Psoas muscle (tissue), 8 donors: ENCODE results near the gene NF1. TPM values are rescaled to one million over a fixed set of nuclear protein-coding genes. Genes with fewer than 3 reads are reported as not detected.

Experiments used
- ATAC-seq, 4 donors: fragments of 200-7000 bp; cut with Tn5 transposase; one replicate each; pipeline ENCODE4 v1.9.1; 2020; ENCODE audit warnings: moderate library complexity in 3 of 4, mild to moderate bottlenecking in 2 of 4
- DNase-seq, 2 donors: peaks; one replicate each; pipeline ENCODE4 v3.0.0-alpha.2; 2020
- H3K27ac ChIP-seq: fragments of 200-600 bp; one replicate; pipeline ENCODE4 v1.8.0; 2022
- H3K27me3 ChIP-seq, 3 donors: fragments of 200-600 bp in 1 of 3; one replicate each; pipeline versions ENCODE4 v1.6.1 to v1.8.0; 2013 to 2022; ENCODE audit warnings: low read length in 2 of 3, mild to moderate bottlenecking in 2 of 3, moderate library complexity in 1 of 3; ENCODE audit not compliant: insufficient read depth in 3 of 3
- H3K36me3 ChIP-seq, 2 donors: fragments of 200-600 bp in 1 of 2; one replicate each; pipeline versions ENCODE4 v1.6.1 to v1.8.0; 2013 to 2022; ENCODE audit warnings: low read depth in 1 of 2, mild to moderate bottlenecking in 1 of 2, moderate library complexity in 1 of 2; ENCODE audit not compliant: insufficient read depth in 1 of 2
- H3K4me1 ChIP-seq: fragments of 200-600 bp; one replicate; pipeline ENCODE4 v1.8.0; 2022
- H3K4me3 ChIP-seq: fragments of 200-600 bp; one replicate; pipeline ENCODE4 v1.8.0; 2022; ENCODE audit warnings: mild to moderate bottlenecking
- H3K9me3 ChIP-seq: fragments of 200-600 bp; one replicate; pipeline ENCODE4 v1.8.0; 2022
- WGBS, 3 donors: extraction: QIAGEN DNeasy Blood & Tissue Kit; methylation state at CpG; one replicate each; pipeline versions ENCODE4 v1.1.6 to v1.1.7; 2013; 5-methylcytosine and 5-hydroxymethylcytosine counted together
- intact Hi-C, 2 donors: fragments of 100-400 bp; cut with DNase I; formaldehyde crosslinking; loops; one replicate each; pipeline versions ENCODE4 v1.11.0 to v1.14.2; 2022
- polyA plus RNA-seq, 3 donors: library from polyadenylated mRNA; stranded (reverse); fragments of 200-250 nt; gene quantifications; one replicate each; pipeline ENCODE4 v1.2.3, GENCODE V29; 2013
- total RNA-seq, 4 donors: library from RNA; stranded (reverse); fragmentation: NEBNext Ultra II Directional in 2 of 4; extraction: Animal tissue kit (Norgen Biotek cat#: 25700) in 2 of 4; gene quantifications; one replicate each; pipeline versions ENCODE4 v1.2.1 to v1.2.4, GENCODE V29; 2021 to 2023
- TF ChIP-seq, protein P1 (sequence below): fragments of 200-600 bp; IDR thresholded peaks from one replicate; pipeline ENCODE4 v1.8.0; 2022; ENCODE audit warnings: antibody characterized with exemption
- donor health status: healthy with polysubstance abuse.
- donor health status: DM: no; HTN: no; CAD: no; lungs with moderate emphysema.
- donor health status: Bipolar disorder and iron deficiency.
- donor health status: healthy.
- donor health status: DM: yes; HTN: yes; CAD: no.
- donor health status: DM: no; HTN: no; CAD: no.
- donor health status: DM: no; HTN: no; CAD: no.
- donor health status: DM: yes; HTN: yes; CAD: no.

Gene NF1
- total and polyA plus RNA-seq, 7 donors: 3.5 to 35.5 (median 27.4) TPM

DNA sequence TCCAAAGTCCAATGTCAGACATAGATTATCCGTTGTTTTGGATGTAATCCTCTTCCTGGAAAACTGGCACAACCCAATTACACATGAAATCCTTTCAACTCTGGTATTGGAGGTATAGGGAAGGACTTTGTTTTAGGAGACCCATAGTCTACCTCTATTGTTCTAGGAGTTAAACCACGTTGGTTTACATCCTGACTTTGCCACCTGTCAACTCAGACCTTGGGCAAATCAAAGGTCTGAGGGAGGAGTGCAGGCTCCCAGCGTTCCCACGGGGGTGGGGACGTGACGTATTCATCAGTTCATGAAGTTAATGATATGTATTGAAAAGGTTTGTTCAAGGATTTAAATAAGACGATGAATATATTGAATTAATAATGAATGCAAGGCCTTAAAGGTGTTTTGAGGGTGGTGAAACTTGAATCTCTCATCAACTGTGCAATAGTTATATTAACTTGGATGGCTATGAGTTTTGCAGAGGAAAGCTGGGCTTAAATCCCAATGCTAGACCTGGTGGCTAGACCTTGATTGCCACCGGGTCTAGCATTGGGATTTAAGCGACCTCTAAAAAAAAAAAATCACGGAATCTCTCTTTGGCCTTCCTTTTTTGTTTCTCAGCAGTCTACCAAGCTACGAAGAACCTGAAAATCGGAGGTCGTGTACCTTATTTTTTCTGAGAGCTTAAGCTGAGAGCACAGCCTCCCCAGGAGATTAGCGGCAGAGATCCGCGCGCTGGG lies 744 bp upstream of the NF1 start:
- peaks cover 4% of the 10 kb centered on the region for H3K4me1 ChIP-seq
- TF ChIP-seq, protein P1, sequence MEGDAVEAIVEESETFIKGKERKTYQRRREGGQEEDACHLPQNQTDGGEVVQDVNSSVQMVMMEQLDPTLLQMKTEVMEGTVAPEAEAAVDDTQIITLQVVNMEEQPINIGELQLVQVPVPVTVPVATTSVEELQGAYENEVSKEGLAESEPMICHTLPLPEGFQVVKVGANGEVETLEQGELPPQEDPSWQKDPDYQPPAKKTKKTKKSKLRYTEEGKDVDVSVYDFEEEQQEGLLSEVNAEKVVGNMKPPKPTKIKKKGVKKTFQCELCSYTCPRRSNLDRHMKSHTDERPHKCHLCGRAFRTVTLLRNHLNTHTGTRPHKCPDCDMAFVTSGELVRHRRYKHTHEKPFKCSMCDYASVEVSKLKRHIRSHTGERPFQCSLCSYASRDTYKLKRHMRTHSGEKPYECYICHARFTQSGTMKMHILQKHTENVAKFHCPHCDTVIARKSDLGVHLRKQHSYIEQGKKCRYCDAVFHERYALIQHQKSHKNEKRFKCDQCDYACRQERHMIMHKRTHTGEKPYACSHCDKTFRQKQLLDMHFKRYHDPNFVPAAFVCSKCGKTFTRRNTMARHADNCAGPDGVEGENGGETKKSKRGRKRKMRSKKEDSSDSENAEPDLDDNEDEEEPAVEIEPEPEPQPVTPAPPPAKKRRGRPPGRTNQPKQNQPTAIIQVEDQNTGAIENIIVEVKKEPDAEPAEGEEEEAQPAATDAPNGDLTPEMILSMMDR: no peak
- H3K9me3 ChIP-seq: no peaks in the 10 kb centered on the region
- ATAC-seq: no peak
- H3K27ac ChIP-seq: peak overlapping the region; percentile 90
- no peak for DNase-seq
- WGBS, 3 donors: 27 to 33% (median 32%) methylated on average over 17 of the region's 17 CpGs
- H3K27me3 ChIP-seq: no peaks in the 10 kb centered on the region
- peak overlapping the region; percentile 91 for H3K4me3 ChIP-seq
- intact Hi-C loops: no loop called here
- no peaks in the 10 kb centered on the region for H3K36me3 ChIP-seq

DNA sequence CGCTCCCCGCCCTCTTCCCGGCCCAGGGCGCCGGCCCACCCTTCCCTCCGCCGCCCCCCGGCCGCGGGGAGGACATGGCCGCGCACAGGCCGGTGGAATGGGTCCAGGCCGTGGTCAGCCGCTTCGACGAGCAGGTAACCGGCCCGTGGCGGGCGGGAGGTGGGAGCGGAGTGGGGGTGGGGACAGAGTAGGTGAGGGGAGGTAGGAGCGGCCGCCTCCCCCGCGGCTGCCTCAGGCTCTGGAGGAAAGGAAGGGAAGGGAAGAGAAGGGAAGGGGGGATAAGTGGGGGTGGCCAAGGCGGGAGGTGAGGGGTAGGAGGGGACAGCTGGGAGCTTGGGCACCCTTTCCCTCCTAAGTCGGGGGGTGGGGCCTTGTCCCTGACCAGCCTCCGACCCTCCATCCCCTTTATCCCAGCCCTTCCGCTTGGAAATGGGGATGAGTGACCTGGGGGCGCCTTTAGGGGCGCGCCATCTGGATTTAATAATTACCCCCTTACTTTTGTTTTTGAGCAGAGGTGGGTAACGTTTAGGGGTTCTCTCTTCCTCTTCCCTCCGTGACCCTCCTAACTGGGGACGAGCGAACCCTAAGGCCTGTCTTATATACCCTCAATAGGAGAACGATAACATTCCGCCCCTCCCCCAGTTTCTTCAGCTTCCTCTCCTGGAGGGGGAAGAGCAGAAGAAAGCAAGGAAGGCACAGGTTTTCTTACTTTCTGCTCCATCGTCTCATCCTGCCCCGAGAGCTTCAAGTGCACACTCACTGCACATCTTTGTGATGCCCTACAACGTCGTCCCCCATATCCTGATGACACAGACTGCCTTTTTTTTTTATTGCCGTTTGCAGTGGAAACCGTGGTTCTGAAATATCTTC lies 694 bp downstream of the NF1 start:
- TF ChIP-seq, protein P1: no peak
- Histone ChIP-seq H3K36me3 (no peaks in the 10 kb centered on the region), H3K27me3 (no peaks in the 10 kb centered on the region), H3K9me3 (no peaks in the 10 kb centered on the region), H3K27ac (peak overlapping the region; percentile 90), H3K4me3 (peak overlapping the region; percentile 91), H3K4me1 (peaks cover 4% of the 10 kb centered on the region)
- intact Hi-C loops: no loop called here
- peak; percentile 46 to 72 for DNase-seq
- peak; percentile 51 to 71 (median 58) for ATAC-seq
- WGBS, 3 donors: 1 to 2% (median 2%) methylated on average over 33 to 45 of the region's 45 CpGs

DNA sequence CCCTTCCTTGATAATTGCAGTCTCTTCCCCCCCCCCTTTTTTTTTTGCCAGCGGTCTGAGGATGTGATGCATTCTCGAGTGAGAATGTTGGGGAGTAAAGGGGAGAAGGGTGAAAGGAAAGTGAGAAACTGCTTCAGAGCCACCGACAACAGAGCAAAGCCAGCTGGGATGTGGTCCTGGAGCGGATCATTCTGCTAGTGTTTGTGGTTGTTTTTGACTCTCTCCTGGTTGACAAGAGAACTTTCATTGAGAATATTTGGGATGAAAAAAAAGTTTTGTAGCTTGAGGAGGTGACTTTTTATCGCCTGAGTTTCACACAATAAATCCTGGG lies 1.3 kb downstream of the NF1 start:
- TF ChIP-seq, protein P1: no peak
- Histone ChIP-seq H3K4me3 (peak overlapping the region; percentile 91), H3K27me3 (no peaks in the 10 kb centered on the region), H3K36me3 (no peaks in the 10 kb centered on the region), H3K27ac (peak overlapping the region; percentile 90), H3K9me3 (no peaks in the 10 kb centered on the region), H3K4me1 (peaks cover 4% of the 10 kb centered on the region)
- intact Hi-C loops: no loop called here
- 10 to 15% (median 12%) methylated on average over 5 of the region's 5 CpGs for WGBS, 3 donors
- DNase-seq (no peak), ATAC-seq (no peak)

DNA sequence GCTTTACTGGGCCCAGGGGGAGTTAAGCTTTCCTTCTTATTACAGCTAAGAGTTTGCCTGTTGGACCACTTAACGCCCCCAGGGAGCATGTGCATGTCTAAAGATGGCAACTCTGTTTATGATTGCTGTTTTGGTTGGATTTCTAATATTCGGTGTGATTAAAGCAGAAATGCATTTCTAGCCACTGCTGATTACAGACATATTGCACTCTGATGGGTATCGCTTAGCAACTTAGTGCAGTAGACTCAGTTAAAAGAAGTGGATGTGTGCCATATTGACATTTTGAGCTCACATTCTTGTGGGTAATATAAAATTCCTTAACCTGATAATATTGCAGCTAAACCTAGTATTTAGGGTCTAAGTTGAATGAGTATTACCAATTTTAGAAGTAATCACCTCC lies 4.2 kb downstream of the NF1 start:
- DNase-seq (no peak), ATAC-seq (no peak)
- TF ChIP-seq, protein P1: no peak
- no peaks in the 10 kb centered on the region for H3K9me3 ChIP-seq
- H3K27me3 ChIP-seq: no peaks in the 10 kb centered on the region
- no peaks in the 10 kb centered on the region for H3K36me3 ChIP-seq
- peaks cover 4% of the 10 kb centered on the region for H3K4me1 ChIP-seq
- no peak overlapping the region for H3K27ac ChIP-seq
- intact Hi-C loops: no loop called here
- no peak overlapping the region for H3K4me3 ChIP-seq
- WGBS, 3 donors: 84 to 90% (median 86%) methylated on average over 3 of the region's 3 CpGs
